ENCODE data around the gene PRAMEF8. TPM values are rescaled to one million over a fixed set of nuclear protein-coding genes. Genes with fewer than 3 reads are reported as not detected.
"Not testable (repeated sequence)": the region's sequence is repeated elsewhere in the genome, so short reads cannot be mapped to it uniquely, and the experiment has no call there.

Gene PRAMEF8
- total and polyA plus RNA-seq, 2 donors: 0.09 to 0.23 TPM

- DNase-seq (ENCODE audit: low read depth in 6 of 9, low spot score in 9 of 9); H3K27ac ChIP-seq (ENCODE audit: low read depth in 1 of 2, low read length in 1 of 2); H3K9me3 ChIP-seq (ENCODE audit: control insufficient read depth in 2 of 2, insufficient read depth in 1 of 2, low read length in 1 of 2); H3K4me1 ChIP-seq (ENCODE audit: control insufficient read depth in 2 of 2, insufficient read depth in 2 of 2, low read length in 2 of 2); H3K4me3 ChIP-seq (ENCODE audit: low read length in 2 of 2); H3K36me3 ChIP-seq (ENCODE audit: control insufficient read depth in 2 of 2, insufficient read depth in 2 of 2, low read length in 1 of 2); H3K27me3 ChIP-seq (ENCODE audit: control insufficient read depth in 2 of 2, insufficient read depth in 1 of 2, low read length in 1 of 2): not testable (repeated sequence)
- WGBS: 84% methylated on average over 2 of the region's 2 CpGs
Observed at GRCh38 chr1:13232056-13232455, 52.9 kb downstream of the PRAMEF8 start.

Other genes with a start within 250 kb of the PRAMEF8 start
- gene PRAMEF27, start 228.6 kb downstream of the PRAMEF8 start, total RNA-seq: not detected
- 0.07 TPM for gene PRAMEF27, start 228.6 kb downstream of the PRAMEF8 start, polyA plus RNA-seq
- gene HNRNPCL3, start 224.4 kb downstream of the PRAMEF8 start, total RNA-seq: 0.09 TPM
- gene HNRNPCL3, start 224.4 kb downstream of the PRAMEF8 start, polyA plus RNA-seq: 0.07 TPM
- 0.14 TPM for gene PRAMEF25, start 214.4 kb downstream of the PRAMEF8 start, total RNA-seq
- gene PRAMEF25, start 214.4 kb downstream of the PRAMEF8 start, polyA plus RNA-seq: 0.21 TPM
- not detected for gene HNRNPCL2, start 168.3 kb downstream of the PRAMEF8 start, total RNA-seq
- 0.14 TPM for gene HNRNPCL2, start 168.3 kb downstream of the PRAMEF8 start, polyA plus RNA-seq
- not detected for gene PRAMEF26, start 129.1 kb downstream of the PRAMEF8 start, total RNA-seq
- gene PRAMEF26, start 129.1 kb downstream of the PRAMEF8 start, polyA plus RNA-seq: not detected
- not detected for gene HNRNPCL4, start 119.5 kb downstream of the PRAMEF8 start, total RNA-seq
- 0.07 TPM for gene HNRNPCL4, start 119.5 kb downstream of the PRAMEF8 start, polyA plus RNA-seq
- 0.05 TPM for gene PRAMEF9, start 113.3 kb downstream of the PRAMEF8 start, total RNA-seq
- 0.14 TPM for gene PRAMEF9, start 113.3 kb downstream of the PRAMEF8 start, polyA plus RNA-seq
- 0.05 TPM for gene PRAMEF13, start 83.7 kb downstream of the PRAMEF8 start, total RNA-seq
- 0.14 TPM for gene PRAMEF13, start 83.7 kb downstream of the PRAMEF8 start, polyA plus RNA-seq
- gene PRAMEF18, start 59.0 kb downstream of the PRAMEF8 start, total RNA-seq: not detected
- gene PRAMEF18, start 59.0 kb downstream of the PRAMEF8 start, polyA plus RNA-seq: 0.07 TPM
- gene PRAMEF5, start 30.9 kb downstream of the PRAMEF8 start, total RNA-seq: not detected
- not detected for gene PRAMEF5, start 30.9 kb downstream of the PRAMEF8 start, polyA plus RNA-seq
- gene PRAMEF33, start 18.4 kb upstream of the PRAMEF8 start, total RNA-seq: 0.05 TPM
- gene PRAMEF33, start 18.4 kb upstream of the PRAMEF8 start, polyA plus RNA-seq: not detected
- gene PRAMEF15, start 30.4 kb upstream of the PRAMEF8 start, total RNA-seq: not detected
- 0.25 TPM for gene PRAMEF15, start 30.4 kb upstream of the PRAMEF8 start, polyA plus RNA-seq
- gene PRAMEF14, start 62.0 kb upstream of the PRAMEF8 start, total RNA-seq: not detected
- gene PRAMEF14, start 62.0 kb upstream of the PRAMEF8 start, polyA plus RNA-seq: 0.16 TPM
- gene PRAMEF19, start 86.8 kb upstream of the PRAMEF8 start, total RNA-seq: 0.05 TPM
- gene PRAMEF19, start 86.8 kb upstream of the PRAMEF8 start, polyA plus RNA-seq: 0.07 TPM
- gene PRAMEF17, start 104.5 kb upstream of the PRAMEF8 start, total RNA-seq: not detected
- 0.05 TPM for gene PRAMEF17, start 104.5 kb upstream of the PRAMEF8 start, polyA plus RNA-seq
- 0.05 TPM for gene PRAMEF20, start 125.3 kb upstream of the PRAMEF8 start, total RNA-seq
- gene PRAMEF20, start 125.3 kb upstream of the PRAMEF8 start, polyA plus RNA-seq: 0.05 TPM
- gene LRRC38, start 228.9 kb upstream of the PRAMEF8 start, total RNA-seq: 0.19 TPM
- gene LRRC38, start 228.9 kb upstream of the PRAMEF8 start, polyA plus RNA-seq: 4.3 TPM

Data from thymus (tissue), 11 donors.